ENCODE results near the gene MGST2.

DNA sequence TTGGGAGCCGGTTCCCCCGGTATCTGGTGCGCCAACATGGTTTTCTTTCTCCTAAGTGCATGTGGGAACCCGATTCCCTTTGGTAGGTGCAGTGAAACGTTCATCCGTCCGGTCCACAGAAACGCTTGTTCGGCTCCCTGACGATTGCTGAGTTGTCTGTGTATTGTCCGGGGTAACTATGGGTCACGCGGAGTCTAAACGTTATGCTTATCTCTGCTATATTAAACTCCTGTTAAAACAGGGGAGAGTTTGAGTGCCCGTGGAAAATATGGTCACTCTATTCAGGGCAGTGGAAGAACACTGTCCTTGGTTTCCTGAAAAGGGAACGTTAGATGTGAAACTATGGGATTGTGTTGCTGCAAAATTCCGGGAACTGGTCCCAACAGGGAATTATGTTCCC lies 32.4 kb upstream of the MGST2 start:
- TF ChIP-seq POLR2AphosphoS5 (IDR thresholded peaks at IDR 0.05; ENCODE audit: low read depth, low read length) (no peak), POLR2A (IDR thresholded peaks at IDR 0.05; ENCODE audit: low read depth, low read length) (no peak)
